Left lung (tissue), 10 donors: Measurements from ENCODE around the gene ACP3. TPM values are rescaled to one million over a fixed set of nuclear protein-coding genes. Genes with fewer than 3 reads are reported as not detected.
A peak's percentile ranks its signal among the peaks of the same experiment; 100 is the strongest.

ENCODE experiments used
- ATAC-seq: fragments of 200-7000 bp; cut with Tn5 transposase; one replicate; pipeline ENCODE4 v1.9.1; 2020; ENCODE audit warnings: moderate library complexity
- DNase-seq, 4 donors: peaks; one replicate each; pipeline ENCODE4 v3.0.0-alpha.2; 2013 to 2020
- H3K27ac ChIP-seq, 2 donors: fragments of 200-600 bp; sonication (generic) in 1 of 2; one replicate each; pipeline versions ENCODE4 v1.5.0 to v1.8.0; 2020 to 2021
- H3K27me3 ChIP-seq, 2 donors: fragments of 200-600 bp; sonication (generic) in 1 of 2; one replicate each; pipeline versions ENCODE4 v1.5.0 to v1.8.0; 2020 to 2021
- H3K36me3 ChIP-seq, 2 donors: fragments of 200-600 bp; sonication (generic) in 1 of 2; one replicate each; pipeline versions ENCODE4 v1.5.0 to v1.8.0; 2020 to 2021
- H3K4me1 ChIP-seq, 2 donors: fragments of 200-600 bp; one replicate each; pipeline ENCODE4 v1.8.0; 2021
- H3K4me3 ChIP-seq, 2 donors: fragments of 200-600 bp; sonication (generic) in 1 of 2; one replicate each; pipeline versions ENCODE4 v1.5.0 to v1.8.0; 2020 to 2021; ENCODE audit warnings: mild to moderate bottlenecking in 1 of 2
- H3K9me3 ChIP-seq, 2 donors: fragments of 200-600 bp; sonication (generic) in 1 of 2; one replicate each; pipeline versions ENCODE4 v1.5.0 to v1.8.0; 2020 to 2021
- intact Hi-C, 2 donors: fragments of 100-400 bp; cut with DNase I; formaldehyde crosslinking; loops; one replicate each; pipeline versions ENCODE4 v1.11.2 to v1.14.2; 2022
- polyA plus RNA-seq, 6 donors: library from polyadenylated mRNA; unstranded; fragments of 120-200 nt; gene quantifications; one replicate each; pipeline ENCODE4 v1.2.1, GENCODE V29; 2013; ENCODE audit not compliant: insufficient read length in 6 of 6
- total RNA-seq, 2 donors: library from RNA; stranded (reverse); fragmentation: NEBNext Ultra II Directional; extraction: Animal tissue kit (Norgen Biotek cat#: 25700); gene quantifications; one replicate each; pipeline ENCODE4 v1.2.1, GENCODE V29; 2021
- TF ChIP-seq, protein P1 (sequence below), 2 donors: fragments of 200-600 bp; sonication (generic) in 1 of 2; IDR thresholded peaks; one replicate each; pipeline versions ENCODE4 v1.5.0 to v1.8.0; 2021; ENCODE audit warnings: antibody characterized with exemption in 2 of 2
- donor health status: DM: no; HTN: yes; CAD: no.
- donor health status: DM: no; HTN: no; CAD: no.

The ACP3 gene
- total and polyA plus RNA-seq, 8 donors: 2.7 to 24.3 (median 4.6) TPM

DNA sequence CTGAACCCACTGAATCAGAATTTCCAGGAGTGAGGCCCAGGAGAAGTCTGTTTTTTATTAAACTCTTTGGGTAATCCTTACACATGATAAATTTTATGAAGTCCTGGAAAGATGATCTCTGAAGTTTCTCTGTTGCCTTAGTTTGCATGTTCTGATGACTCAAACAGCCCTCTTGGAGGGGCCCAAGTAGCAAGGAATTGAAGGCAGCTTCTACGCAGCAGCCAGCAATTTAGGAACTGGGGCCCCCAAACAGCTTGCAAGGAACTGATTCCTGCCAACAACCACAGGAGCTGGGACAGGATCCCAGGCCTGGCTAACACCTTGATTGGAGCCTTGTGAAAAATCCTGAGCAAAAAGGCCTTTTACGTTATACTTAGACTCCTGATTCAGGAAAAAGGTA, 5.4 kb upstream of the ACP3 start:
- TF ChIP-seq, protein P1, sequence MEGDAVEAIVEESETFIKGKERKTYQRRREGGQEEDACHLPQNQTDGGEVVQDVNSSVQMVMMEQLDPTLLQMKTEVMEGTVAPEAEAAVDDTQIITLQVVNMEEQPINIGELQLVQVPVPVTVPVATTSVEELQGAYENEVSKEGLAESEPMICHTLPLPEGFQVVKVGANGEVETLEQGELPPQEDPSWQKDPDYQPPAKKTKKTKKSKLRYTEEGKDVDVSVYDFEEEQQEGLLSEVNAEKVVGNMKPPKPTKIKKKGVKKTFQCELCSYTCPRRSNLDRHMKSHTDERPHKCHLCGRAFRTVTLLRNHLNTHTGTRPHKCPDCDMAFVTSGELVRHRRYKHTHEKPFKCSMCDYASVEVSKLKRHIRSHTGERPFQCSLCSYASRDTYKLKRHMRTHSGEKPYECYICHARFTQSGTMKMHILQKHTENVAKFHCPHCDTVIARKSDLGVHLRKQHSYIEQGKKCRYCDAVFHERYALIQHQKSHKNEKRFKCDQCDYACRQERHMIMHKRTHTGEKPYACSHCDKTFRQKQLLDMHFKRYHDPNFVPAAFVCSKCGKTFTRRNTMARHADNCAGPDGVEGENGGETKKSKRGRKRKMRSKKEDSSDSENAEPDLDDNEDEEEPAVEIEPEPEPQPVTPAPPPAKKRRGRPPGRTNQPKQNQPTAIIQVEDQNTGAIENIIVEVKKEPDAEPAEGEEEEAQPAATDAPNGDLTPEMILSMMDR (IDR thresholded peaks at IDR 0.05): no peak
- ATAC-seq: no peak
- H3K27me3 ChIP-seq: no peaks in the 10 kb centered on the region
- no peak overlapping the region for H3K27ac ChIP-seq
- DNase-seq: no peak
- H3K4me1 ChIP-seq: peaks cover 0 to 9% of the 10 kb centered on the region in 2 donors
- peaks cover 0 to 3% of the 10 kb centered on the region in 2 donors for H3K9me3 ChIP-seq
- no peak overlapping the region for H3K4me3 ChIP-seq
- no peaks in the 10 kb centered on the region for H3K36me3 ChIP-seq
- intact Hi-C loops: no loop called here

DNA sequence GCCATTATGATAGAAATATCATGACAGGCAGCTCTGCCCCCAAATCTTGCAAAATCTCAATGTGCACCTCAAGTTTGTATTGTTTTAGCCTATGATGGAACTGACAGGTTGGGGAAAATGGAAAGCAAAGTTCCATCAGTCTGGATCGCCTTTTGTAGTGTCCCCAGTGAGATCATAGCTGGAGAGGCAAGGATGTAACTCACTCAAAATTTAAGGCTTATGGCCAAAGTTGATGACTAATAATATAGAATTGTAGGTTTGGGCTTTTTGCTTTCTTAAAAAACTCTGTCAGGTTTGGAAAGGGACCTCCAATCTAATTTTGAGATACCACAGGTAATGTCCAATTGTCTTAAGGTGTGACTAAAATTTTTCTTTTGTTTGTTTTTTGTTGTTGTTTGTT, 1.4 kb upstream of the ACP3 start:
- ATAC-seq: no peak
- Histone ChIP-seq H3K27me3 (no peaks in the 10 kb centered on the region), H3K27ac (no peak overlapping the region), H3K4me3 (no peak overlapping the region), H3K36me3 (no peaks in the 10 kb centered on the region), H3K9me3 (peaks cover 0 to 3% of the 10 kb centered on the region in 2 donors), H3K4me1 (peaks cover 0 to 35% of the 10 kb centered on the region in 2 donors)
- no peak for DNase-seq
- intact Hi-C loops: no loop called here
- TF ChIP-seq, protein P1 (IDR thresholded peaks at IDR 0.05): no peak

GRCh38 chr3:132318451-132318850, 1.2 kb downstream of the ACP3 start:
- Histone ChIP-seq H3K27me3 (no peaks in the 10 kb centered on the region), H3K36me3 (no peaks in the 10 kb centered on the region), H3K9me3 (peaks cover 0 to 3% of the 10 kb centered on the region in 2 donors), H3K4me1 (peaks cover 0 to 48% of the 10 kb centered on the region in 2 donors), H3K4me3 (peak overlapping the region in 1 of 2 donors; percentile 29), H3K27ac (peak overlapping the region; percentile 84 to 88)
- intact Hi-C loops: no loop called here
- DNase-seq: no peak
- TF ChIP-seq, protein P1 (IDR thresholded peaks at IDR 0.05): no peak
- no peak for ATAC-seq

- ATAC-seq (no peak), DNase-seq (no peak)
- Histone ChIP-seq H3K4me1 (peaks cover 8 to 58% of the 10 kb centered on the region in 2 donors), H3K9me3 (no peaks in the 10 kb centered on the region), H3K27ac (no peak overlapping the region), H3K27me3 (no peaks in the 10 kb centered on the region), H3K4me3 (no peak overlapping the region), H3K36me3 (no peaks in the 10 kb centered on the region)
- intact Hi-C loops: no loop called here
- TF ChIP-seq, protein P1 (IDR thresholded peaks at IDR 0.05): no peak
Measured at GRCh38 chr3:132321304-132321703, 4.1 kb downstream of the ACP3 start.

GRCh38 chr3:132325103-132325606, 7.9 kb downstream of the ACP3 start:
- ATAC-seq: peak; percentile 72
- no peak for DNase-seq
- intact Hi-C loops: no loop called here

More at GRCh38 chr3:132325103-132325606, 7.9 kb downstream of the ACP3 start:
- H3K36me3 ChIP-seq: peaks cover 0 to 18% of the 10 kb centered on the region in 2 donors
- H3K9me3 ChIP-seq: no peaks in the 10 kb centered on the region
- H3K27me3 ChIP-seq: no peaks in the 10 kb centered on the region
- H3K4me1 ChIP-seq: peaks cover 8 to 27% of the 10 kb centered on the region in 2 donors
- H3K27ac ChIP-seq: peak overlapping the region; percentile 33 to 51
- no peak overlapping the region for H3K4me3 ChIP-seq
- TF ChIP-seq, protein P1 (IDR thresholded peaks at IDR 0.05): no peak
